Naive B cell (primary cell): ENCODE measurements around the gene C1orf52. TPM values are rescaled to one million over a fixed set of nuclear protein-coding genes. Genes with fewer than 3 reads are reported as not detected.
A peak's percentile ranks its signal among the peaks of the same experiment; 100 is the strongest.

Experiments
- ATAC-seq, 2 donors: fragments of 150-1000 bp; cut with Tn5 transposase; 2 replicates each; pipeline ENCODE4 v1.10.0; 2021; ENCODE audit warnings: low read depth in 2 of 2, mild to moderate bottlenecking in 2 of 2, moderate library complexity in 2 of 2
- DNase-seq: peaks from one replicate; pipeline ENCODE4 v3.0.0; 2022
- H3K27ac Mint-ChIP-seq, 6 donors: one replicate each; pipeline ENCODE4 v1.8.0; 2020 to 2022; ENCODE audit warnings: mild to moderate bottlenecking in 6 of 6, mixed read lengths in 6 of 6, moderate library complexity in 5 of 6, inconsistent platforms in 2 of 6
- H3K27me3 Mint-ChIP-seq, 3 donors: one replicate each; pipeline ENCODE4 v1.8.0; 2021 to 2022; ENCODE audit warnings: mixed read lengths in 3 of 3, mild to moderate bottlenecking in 1 of 3
- H3K36me3 Mint-ChIP-seq, 2 donors: one replicate each; pipeline ENCODE4 v1.8.0; 2020 to 2022; ENCODE audit warnings: mixed read lengths in 2 of 2, inconsistent platforms in 1 of 2, mild to moderate bottlenecking in 1 of 2
- H3K4me1 Mint-ChIP-seq, 3 donors: one replicate each; pipeline ENCODE4 v1.8.0; 2020 to 2022; ENCODE audit warnings: mixed read lengths in 3 of 3, inconsistent platforms in 1 of 3, mild to moderate bottlenecking in 1 of 3, moderate library complexity in 1 of 3
- H3K4me3 Mint-ChIP-seq, 8 donors: one replicate each; pipeline ENCODE4 v1.8.0; 2020 to 2022; ENCODE audit warnings: mild to moderate bottlenecking in 8 of 8, mixed read lengths in 8 of 8, moderate library complexity in 8 of 8, inconsistent platforms in 2 of 8
- H3K9me3 Mint-ChIP-seq, 7 donors: one replicate each; pipeline ENCODE4 v1.8.0; 2020 to 2022; ENCODE audit warnings: mixed read lengths in 7 of 7, mild to moderate bottlenecking in 5 of 7, inconsistent platforms in 2 of 7, moderate library complexity in 1 of 7
- polyA plus RNA-seq, 6 donors: library from polyadenylated mRNA; unstranded; fragments of 300-500 nt; fragmentation: Illumina TruSeq; gene quantifications; one replicate each; pipeline ENCODE4 v1.2.3, GENCODE V29; 2021; ENCODE audit warnings: low read depth in 6 of 6

The C1orf52 gene
- polyA plus RNA-seq, 6 donors from 2014 or later, result 23.3 to 33.6 (median 27.0) TPM

DNA sequence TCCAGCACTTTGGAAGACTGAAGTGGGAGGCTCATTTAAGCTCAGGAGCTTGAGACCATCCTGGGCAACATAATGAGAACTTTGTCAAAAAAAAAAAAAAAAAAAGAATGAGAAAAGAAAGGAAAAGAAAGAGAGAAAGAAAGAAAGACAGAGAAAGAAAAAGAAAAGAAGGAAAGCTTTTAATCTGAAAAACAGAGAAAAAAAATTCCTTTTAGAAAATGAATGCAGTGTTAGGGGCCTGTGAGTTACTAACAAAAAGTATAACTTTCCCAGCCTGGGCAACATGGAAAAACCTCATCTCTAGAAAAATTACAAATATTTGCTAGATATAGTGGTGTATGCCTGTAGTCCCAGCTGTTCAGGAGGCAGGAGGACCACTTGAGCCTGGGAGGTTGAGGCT is 42.8 kb downstream of the C1orf52 start:
- ATAC-seq, result no peak
- peak overlapping the region in 1 of 8 donors; percentile 54 for H3K4me3 Mint-ChIP-seq
- peaks cover 0 to 6% (median 0%) of the 10 kb centered on the region in 7 donors for H3K9me3 Mint-ChIP-seq
- H3K4me1 Mint-ChIP-seq, result no peaks in the 10 kb centered on the region
- no peak for DNase-seq
- peaks cover 0 to 6% of the 10 kb centered on the region in 2 donors for H3K36me3 Mint-ChIP-seq
- no peak overlapping the region for H3K27ac Mint-ChIP-seq
- peaks cover 24 to 50% (median 29%) of the 10 kb centered on the region in 3 donors for H3K27me3 Mint-ChIP-seq

DNA sequence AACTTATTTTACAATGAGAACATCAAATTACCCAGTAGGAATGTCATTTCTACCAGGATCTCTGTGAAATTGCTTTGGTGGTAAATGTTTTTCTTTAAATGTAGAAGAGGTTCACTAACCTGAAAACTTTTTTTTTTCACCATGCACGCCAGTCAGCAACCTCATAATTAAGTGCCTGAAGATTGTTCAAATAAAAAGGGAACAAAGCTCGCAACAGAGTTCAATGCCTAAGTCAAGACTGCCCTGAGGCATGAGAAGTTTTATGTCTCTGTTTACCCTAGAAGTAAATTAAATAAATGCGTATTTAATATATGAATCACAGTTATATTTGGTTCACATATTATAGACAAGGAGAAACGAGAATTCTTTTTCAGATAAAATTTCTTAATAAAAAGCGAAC is 44.8 kb downstream of the C1orf52 start:
- H3K4me1 Mint-ChIP-seq, result no peaks in the 10 kb centered on the region
- peaks cover 0 to 6% (median 0%) of the 10 kb centered on the region in 7 donors for H3K9me3 Mint-ChIP-seq
- H3K36me3 Mint-ChIP-seq, result peaks cover 0 to 6% of the 10 kb centered on the region in 2 donors
- H3K4me3 Mint-ChIP-seq, result no peak overlapping the region
- H3K27ac Mint-ChIP-seq, result no peak overlapping the region
- ATAC-seq (no peak), DNase-seq (no peak)
- H3K27me3 Mint-ChIP-seq, result peaks cover 23 to 36% (median 23%) of the 10 kb centered on the region in 3 donors

DNA sequence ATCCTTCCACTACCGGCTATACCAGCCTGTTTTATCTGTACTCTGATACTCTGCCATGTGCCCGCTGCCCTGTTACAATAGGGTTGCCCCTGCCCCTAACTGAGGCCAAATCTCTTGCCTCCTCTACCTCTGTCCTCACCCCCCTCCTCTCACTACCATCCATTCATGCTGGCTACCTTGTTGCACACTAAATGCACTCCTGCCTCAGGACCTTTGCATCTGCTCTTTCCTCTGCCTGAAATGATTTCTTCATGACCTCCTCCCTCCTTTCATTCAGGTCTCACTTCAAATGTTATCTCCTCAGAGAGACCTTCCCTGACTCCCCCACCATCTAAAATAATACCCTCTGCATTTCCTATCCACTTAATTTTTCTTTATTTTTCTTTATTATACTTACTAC is 51.0 kb downstream of the C1orf52 start:
- Mint-ChIP-seq H3K4me1 (no peaks in the 10 kb centered on the region), H3K4me3 (no peak overlapping the region), H3K27ac (no peak overlapping the region), H3K9me3 (peaks cover 0 to 2% (median 0%) of the 10 kb centered on the region in 7 donors), H3K36me3 (no peaks in the 10 kb centered on the region), H3K27me3 (peaks cover 43 to 54% (median 46%) of the 10 kb centered on the region in 3 donors)
- ATAC-seq (no peak), DNase-seq (no peak)

DNA sequence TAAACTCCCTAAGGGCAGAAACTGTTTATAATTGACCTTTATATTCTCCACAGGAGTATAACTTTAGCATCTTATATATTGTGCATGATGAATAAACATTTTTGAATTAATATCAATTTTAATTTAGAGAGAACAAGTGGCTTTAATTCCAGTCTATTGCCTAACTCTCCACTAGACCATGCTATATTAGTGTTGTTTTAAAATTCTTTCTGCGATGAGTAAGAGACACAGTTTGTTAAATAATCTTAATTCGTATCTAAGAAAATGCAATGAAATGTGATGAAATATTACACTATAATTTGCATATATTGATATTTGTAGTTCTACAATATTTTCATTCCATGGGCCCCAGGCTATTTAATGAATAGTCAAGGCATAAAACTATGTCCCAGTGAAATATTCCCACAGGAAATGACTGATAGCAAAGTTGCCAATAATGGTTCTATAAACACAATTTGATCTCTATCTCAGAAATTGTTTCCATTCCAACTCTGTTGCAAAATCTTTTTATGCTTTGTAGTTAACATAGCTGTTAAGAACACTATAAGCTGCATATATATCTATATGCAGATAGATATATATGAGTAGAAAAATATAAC is 55.8 kb downstream of the C1orf52 start:
- H3K27me3 Mint-ChIP-seq, result peaks cover 31 to 47% (median 45%) of the 10 kb centered on the region in 3 donors
- no peak for DNase-seq
- no peak for ATAC-seq
- peak overlapping the region in 1 of 8 donors; percentile 65 for H3K4me3 Mint-ChIP-seq
- H3K4me1 Mint-ChIP-seq, result peaks cover 10 to 17% (median 12%) of the 10 kb centered on the region in 3 donors
- no peak overlapping the region for H3K27ac Mint-ChIP-seq
- H3K9me3 Mint-ChIP-seq, result no peaks in the 10 kb centered on the region
- H3K36me3 Mint-ChIP-seq, result no peaks in the 10 kb centered on the region

DNA sequence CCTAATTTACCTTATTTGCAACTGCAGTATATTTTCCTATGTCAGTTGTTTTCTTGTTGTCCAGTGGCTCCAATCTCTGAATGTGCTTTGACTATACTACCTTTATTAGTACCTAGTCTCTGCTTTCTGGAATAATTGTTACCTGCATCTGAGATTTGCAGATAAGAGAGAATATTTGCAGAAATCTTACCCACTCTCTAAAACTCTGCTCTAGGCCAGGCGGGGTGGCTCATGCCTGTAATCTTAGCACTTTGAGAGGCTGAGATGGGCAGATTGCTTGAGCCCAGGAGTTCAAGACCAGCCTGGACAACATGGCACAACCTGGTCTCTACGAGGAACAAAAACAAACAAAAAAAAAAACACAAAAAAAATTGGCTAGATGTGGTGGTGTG is 56.6 kb downstream of the C1orf52 start:
- Mint-ChIP-seq H3K4me1 (peaks cover 10 to 17% (median 12%) of the 10 kb centered on the region in 3 donors), H3K9me3 (no peaks in the 10 kb centered on the region), H3K27me3 (peaks cover 23 to 42% (median 40%) of the 10 kb centered on the region in 3 donors), H3K27ac (no peak overlapping the region), H3K4me3 (peak overlapping the region in 4 of 8 donors; percentile 15 to 94 (median 47)), H3K36me3 (no peaks in the 10 kb centered on the region)
- no peak for DNase-seq
- ATAC-seq, result no peak

DNA sequence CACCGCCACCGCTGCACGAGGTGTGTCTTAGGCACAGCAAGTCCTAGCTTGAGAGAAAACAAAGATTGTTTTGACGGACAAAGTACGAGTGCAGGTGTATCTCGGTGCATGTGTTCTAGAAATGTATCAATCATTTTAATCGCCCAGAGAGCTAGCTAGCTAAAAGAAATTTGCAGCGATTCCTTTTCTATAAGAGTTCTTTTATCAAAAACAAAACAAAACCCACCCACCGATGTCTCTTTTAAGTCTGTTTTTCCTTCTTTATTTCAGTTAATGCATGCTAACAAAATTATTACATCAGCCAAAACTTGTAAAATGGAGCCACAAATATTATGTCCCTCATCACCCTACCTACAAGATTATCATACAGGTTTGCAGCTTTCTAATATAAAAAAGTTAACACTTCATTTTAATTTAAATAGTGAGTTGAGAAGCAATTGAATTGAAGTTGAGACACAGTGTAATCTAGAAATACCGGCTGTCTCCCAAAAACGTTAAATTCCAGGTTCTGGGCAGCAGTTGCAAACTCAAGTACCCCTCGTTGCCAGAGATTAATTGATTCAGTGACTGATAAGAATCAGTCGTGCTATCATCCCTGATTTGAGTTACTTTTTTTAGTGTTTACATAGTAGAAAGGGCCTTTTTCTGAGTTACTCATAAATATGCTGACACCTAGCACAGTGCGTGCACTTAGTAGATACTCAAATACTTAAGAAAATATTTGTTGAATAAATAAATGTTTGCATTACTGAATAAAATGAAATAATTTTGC is 57.2 kb downstream of the C1orf52 start:
- Mint-ChIP-seq H3K36me3 (no peaks in the 10 kb centered on the region), H3K27me3 (peaks cover 17 to 37% (median 37%) of the 10 kb centered on the region in 3 donors), H3K4me3 (peak overlapping the region; percentile 93 to 98 (median 96)), H3K9me3 (no peaks in the 10 kb centered on the region), H3K4me1 (peaks cover 10 to 17% (median 12%) of the 10 kb centered on the region in 3 donors), H3K27ac (peak overlapping the region; percentile 58 to 97 (median 86))
- ATAC-seq, result no peak
- DNase-seq, result no peak

DNA sequence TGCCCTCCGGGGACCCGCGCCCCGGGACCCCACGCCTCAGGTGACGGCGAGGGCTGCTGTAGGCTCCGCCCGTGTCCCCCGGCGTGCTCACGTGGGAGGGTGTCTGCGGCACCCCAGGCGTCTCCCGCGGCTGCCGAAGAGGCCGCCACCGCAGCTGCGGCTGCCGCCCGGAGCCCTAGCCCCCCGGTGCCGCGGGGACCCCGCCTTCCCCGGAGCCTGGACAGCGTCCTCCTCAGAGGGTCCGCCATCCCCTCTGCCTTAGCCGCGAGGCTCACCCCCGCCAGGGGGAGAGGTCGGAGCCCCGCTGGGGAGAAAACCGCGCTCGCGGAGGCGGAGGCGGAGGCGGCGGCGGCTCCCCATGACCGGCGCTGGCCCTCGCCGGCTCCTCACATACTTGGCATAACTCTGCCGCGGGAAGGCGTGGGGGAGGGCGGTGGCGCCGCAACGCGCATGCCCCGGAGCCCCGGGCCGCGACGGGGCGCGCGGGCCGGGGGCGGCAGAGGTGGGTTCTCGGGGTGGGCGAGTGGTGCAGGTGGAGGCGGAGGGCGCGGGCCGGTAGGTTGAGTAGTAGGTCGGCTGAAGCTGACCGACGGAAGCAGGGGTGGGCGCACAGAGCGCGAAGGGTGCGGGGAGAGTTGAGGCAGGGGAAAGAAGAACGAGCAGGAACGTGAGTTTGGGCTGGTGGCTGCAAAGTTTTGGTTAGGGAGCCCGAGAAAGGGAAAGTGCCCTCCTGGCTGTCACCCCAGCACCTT is 57.9 kb downstream of the C1orf52 start:
- peak overlapping the region; percentile 93 to 98 (median 96) for H3K4me3 Mint-ChIP-seq
- H3K9me3 Mint-ChIP-seq, result no peaks in the 10 kb centered on the region
- H3K27me3 Mint-ChIP-seq, result peaks cover 9 to 32% (median 31%) of the 10 kb centered on the region in 3 donors
- H3K27ac Mint-ChIP-seq, result peak overlapping the region; percentile 58 to 97 (median 86)
- H3K4me1 Mint-ChIP-seq, result peaks cover 10 to 17% (median 12%) of the 10 kb centered on the region in 3 donors
- no peaks in the 10 kb centered on the region for H3K36me3 Mint-ChIP-seq
- ATAC-seq (peak; percentile 75 to 78), DNase-seq (peak; percentile 72)

DNA sequence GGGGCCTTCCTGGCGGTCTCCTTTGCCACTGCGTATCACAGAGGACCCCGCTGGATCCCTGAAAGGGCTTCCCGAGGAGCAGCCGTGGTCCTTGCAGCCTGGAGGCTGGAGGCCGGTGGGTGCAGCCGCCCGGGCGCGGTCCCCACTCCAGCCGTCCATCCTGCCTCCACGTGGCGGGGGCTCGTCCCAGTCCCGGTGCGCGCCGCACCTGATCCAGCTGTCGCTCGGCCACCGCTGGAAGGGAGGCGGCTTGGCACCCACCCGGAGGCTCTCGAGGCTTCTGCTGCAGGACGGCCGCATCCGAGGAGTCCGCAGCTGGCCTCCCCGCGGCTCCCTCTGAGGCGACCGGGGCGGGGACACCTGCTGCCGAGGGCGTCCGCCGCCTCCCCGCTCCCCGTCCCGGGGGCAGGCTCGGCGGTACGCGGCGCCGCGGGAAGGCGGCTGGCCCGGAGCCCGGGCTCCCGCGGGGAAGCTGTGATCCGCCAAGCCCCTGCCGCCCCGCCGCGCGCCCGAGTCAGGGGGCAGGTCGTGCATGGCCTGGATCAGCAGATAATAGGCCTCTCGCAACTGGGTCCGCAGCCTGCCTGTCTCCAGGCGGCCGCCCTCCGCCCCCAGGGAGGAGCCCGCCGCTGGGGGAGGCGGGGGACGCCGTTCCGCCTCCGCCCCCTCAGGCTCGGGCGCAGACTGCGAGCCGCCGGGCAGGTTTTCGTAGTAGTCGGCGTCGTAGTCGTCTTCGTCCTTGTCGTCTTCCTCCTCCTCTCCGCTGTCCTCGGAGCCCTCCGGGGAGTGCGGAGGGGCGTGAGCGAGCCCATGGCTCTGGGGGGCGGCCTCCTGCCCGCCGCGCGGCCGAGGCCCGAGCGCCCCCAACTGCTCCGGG is 58.8 kb downstream of the C1orf52 start, which contains the start of gene SYDE2:
Gene SYDE2 (minus strand): TSS at position 554 of the 877 bp plus-strand sequence. CDS start 20 bp downstream, at position 534.
- Mint-ChIP-seq H3K27ac (peak within 1 kb of the TSS; percentile 58 to 97 (median 86)), H3K9me3 (no peaks in the 10 kb centered on the region), H3K27me3 (peaks cover 8 to 37% (median 29%) of the 10 kb centered on the region in 3 donors), H3K4me1 (peaks cover 10 to 17% (median 12%) of the 10 kb centered on the region in 3 donors), H3K36me3 (no peaks in the 10 kb centered on the region), H3K4me3 (peak within 1 kb of the TSS; percentile 93 to 98 (median 96))
- peak; percentile 79 to 80 for ATAC-seq
- peak; percentile 75 for DNase-seq

Other genes with a start within 250 kb of the C1orf52 start
- gene MCOLN3, start 211.2 kb downstream of the C1orf52 start, polyA plus RNA-seq, result not detected
- under 1 TPM in 5 of 6 donors, not detected in 1; 0.18 to 0.70 (median 0.36) TPM for gene SYDE2, start 58.6 kb downstream of the C1orf52 start, polyA plus RNA-seq
- 10 to 100 TPM; 48.6 to 83.4 (median 62.4) TPM for gene BCL10, start 17.0 kb upstream of the C1orf52 start, polyA plus RNA-seq
- gene DDAH1, start 205.5 kb upstream of the C1orf52 start, polyA plus RNA-seq, result under 1 TPM in 4 of 6 donors, not detected in 2; 0.07 to 0.40 (median 0.18) TPM